Common myeloid progenitor, CD34-positive (primary cell): ENCODE measurements around the gene GPR162.

Experiments used
- CTCF ChIA-PET: fragments of 350-600 bp; sonication (Branson Sonifier 250); formaldehyde crosslinking; loops from one replicate; lab custom pipeline; 2021; ENCODE audit warnings: antibody characterized with exemption; lab: Charles Lee
- POLR2A ChIA-PET: fragments of 350-600 bp; sonication (Branson Sonifier 250); formaldehyde crosslinking; loops from one replicate; lab custom pipeline; 2021; ENCODE audit warnings: antibody characterized with exemption; lab: Charles Lee
- DNase-seq, 3 donors: peaks; one replicate each; pipeline versions ENCODE4 v3.0.0 to v3.0.0-alpha.2; 2013
- H3K27ac ChIP-seq, 2 experiments: 1 replicate in 1 of 2; 2 replicates in 1 of 2; pipeline ENCODE4 v1.7.0; 2013; ENCODE audit warnings: inconsistent platforms in 2 of 2, low read length in 2 of 2, mild to moderate bottlenecking in 2 of 2, low read depth in 1 of 2, moderate library complexity in 1 of 2; ENCODE audit not compliant: severe bottlenecking in 2 of 2, insufficient read depth in 1 of 2, poor library complexity in 1 of 2
- H3K27me3 ChIP-seq, 5 experiments: replicated peaks in 2 of 5; 1 replicate in 3 of 5; 2 replicates in 2 of 5; pipeline versions ENCODE4 v1.6.1 to v1.7.0; 2013; ENCODE audit warnings: low read length in 4 of 5, mild to moderate bottlenecking in 2 of 5, moderate library complexity in 2 of 5, inconsistent platforms in 1 of 5; ENCODE audit not compliant: insufficient read depth in 5 of 5, control insufficient read depth in 4 of 5
- H3K36me3 ChIP-seq, 4 experiments: 1 replicate in 2 of 4; 2 replicates in 2 of 4; pipeline versions ENCODE4 v1.6.1 to v1.7.0; 2013; ENCODE audit warnings: low read length in 3 of 4, control low read depth in 1 of 4, mild to moderate bottlenecking in 1 of 4; ENCODE audit not compliant: control insufficient read depth in 4 of 4, insufficient read depth in 4 of 4
- H3K4me1 ChIP-seq, 4 experiments: 1 replicate in 3 of 4; 2 replicates in 1 of 4; pipeline versions ENCODE4 v1.6.1 to v1.7.1; 2013; ENCODE audit warnings: low read length in 3 of 4, mild to moderate bottlenecking in 3 of 4, control low read depth in 1 of 4, inconsistent platforms in 1 of 4, moderate library complexity in 1 of 4; ENCODE audit not compliant: control insufficient read depth in 4 of 4, insufficient read depth in 4 of 4; ENCODE audit errors: control extremely low read depth in 1 of 4
- H3K4me3 ChIP-seq, 7 experiments: 1 replicate in 4 of 7; 2 replicates in 3 of 7; pipeline versions ENCODE4 v1.5.1 to v1.7.0; 2013; ENCODE audit warnings: mild to moderate bottlenecking in 7 of 7, low read length in 6 of 7, moderate library complexity in 6 of 7, inconsistent platforms in 2 of 7, low read depth in 2 of 7, control low read depth in 1 of 7; ENCODE audit not compliant: insufficient read depth in 4 of 7, control insufficient read depth in 1 of 7; ENCODE audit errors: extremely low read depth in 1 of 7
- H3K9me3 ChIP-seq, 5 experiments: 1 replicate in 4 of 5; 2 replicates in 1 of 5; pipeline versions ENCODE4 v1.6.1 to v1.7.1; 2013; ENCODE audit warnings: low read length in 4 of 5, mild to moderate bottlenecking in 2 of 5, inconsistent platforms in 1 of 5, low read depth in 1 of 5, moderate library complexity in 1 of 5; ENCODE audit not compliant: control insufficient read depth in 4 of 5, insufficient read depth in 2 of 5; ENCODE audit errors: control extremely low read depth in 1 of 5
- WGBS: methylation state at CpG from one replicate; pipeline ENCODE4 v1.1.5; 2013; ENCODE audit not compliant: insufficient coverage; 5-methylcytosine and 5-hydroxymethylcytosine counted together

GPR162 gene

GRCh38 chr12:6819106-6820030 is 2.3 kb upstream of the GPR162 start:
- Histone ChIP-seq H3K27ac (no peak overlapping the region), H3K9me3 (no peaks in the 10 kb centered on the region), H3K27me3 (no peaks in the 10 kb centered on the region), H3K4me1 (peaks cover 0 to 25% (median 19%) of the 10 kb centered on the region in 4 experiments), H3K4me3 (no peak overlapping the region), H3K36me3 (no peaks in the 10 kb centered on the region)
- ChIA-PET POLR2A (no interaction called here), CTCF (interaction anchor here (1.5 to 13.0 kb wide), 3 partner anchors 8 to 66 kb away, joined by 3 to 97 read pairs (median 35); partner anchors contain the start of gene MLF2)
- over 99% methylated on average over 11 of the region's 13 CpGs for WGBS
- no peak for DNase-seq

GRCh38 chr12:6820166-6820565 is 1.5 kb upstream of the GPR162 start:
- H3K27me3 ChIP-seq, result no peaks in the 10 kb centered on the region
- ChIA-PET POLR2A (no interaction called here), CTCF (interaction anchor here (1.5 to 13.0 kb wide), 5 partner anchors 8 to 67 kb away, joined by 3 to 97 read pairs (median 25); partner anchors contain the start of genes MLF2 and PTMS)
- no peaks in the 10 kb centered on the region for H3K9me3 ChIP-seq
- DNase-seq, result no peak
- peaks cover 0 to 25% (median 19%) of the 10 kb centered on the region in 4 experiments for H3K4me1 ChIP-seq
- no peak overlapping the region for H3K27ac ChIP-seq
- no peak overlapping the region for H3K4me3 ChIP-seq
- no peaks in the 10 kb centered on the region for H3K36me3 ChIP-seq
- 100% methylated on average over 5 of the region's 5 CpGs for WGBS

GRCh38 chr12:6822426-6823135 is 960 bp downstream of the GPR162 start:
- DNase-seq, result no peak
- Histone ChIP-seq H3K9me3 (no peaks in the 10 kb centered on the region), H3K4me1 (peaks cover 0 to 29% (median 24%) of the 10 kb centered on the region in 4 experiments), H3K27me3 (no peaks in the 10 kb centered on the region), H3K36me3 (no peaks in the 10 kb centered on the region), H3K27ac (no peak overlapping the region), H3K4me3 (peak overlapping the region in 3 of 7 experiments; percentile 37 to 72 (median 61))
- 83% methylated on average over 3 of the region's 7 CpGs for WGBS
- CTCF ChIA-PET, result interaction anchor here (0.9 to 13.0 kb wide), 12 partner anchors 11 to 246 kb away, joined by 3 to 97 read pairs (median 8); partner anchors contain the start of genes CD4, MLF2 and PTMS
- POLR2A ChIA-PET, result interaction anchor here (0.6 to 1.2 kb wide), 3 partner anchors 35 to 352 kb away, joined by 3 to 10 read pairs (median 7); partner anchors contain the start of gene MLF2

GRCh38 chr12:6823182-6824084 is 1.8 kb downstream of the GPR162 start:
- DNase-seq, result no peak
- H3K36me3 ChIP-seq, result no peaks in the 10 kb centered on the region
- no peaks in the 10 kb centered on the region for H3K27me3 ChIP-seq
- POLR2A ChIA-PET, result no interaction called here
- H3K4me1 ChIP-seq, result peaks cover 0 to 33% (median 29%) of the 10 kb centered on the region in 4 experiments
- 94% methylated on average over 3 of the region's 12 CpGs for WGBS
- no peaks in the 10 kb centered on the region for H3K9me3 ChIP-seq
- no peak overlapping the region for H3K4me3 ChIP-seq
- H3K27ac ChIP-seq, result no peak overlapping the region
- CTCF ChIA-PET, result interaction anchor here (1.0 to 13.0 kb wide), 18 partner anchors 11 to 245 kb away, joined by 3 to 97 read pairs (median 4); partner anchors contain the start of genes CD4, LAG3, MLF2 and PTMS

GRCh38 chr12:6824085-6824775 is 2.6 kb downstream of the GPR162 start:
- CTCF ChIA-PET, result interaction anchor here (1.0 to 13.0 kb wide), 26 partner anchors 10 to 245 kb away, joined by 3 to 97 read pairs (median 7); partner anchors contain the start of genes CD4, CDCA3, LAG3 and MLF2
- H3K27me3 ChIP-seq, result peaks cover 0 to under 1% (median 0%) of the 10 kb centered on the region in 5 experiments
- 97% methylated on average over 29 of the region's 37 CpGs for WGBS
- H3K4me1 ChIP-seq, result peaks cover 0 to 38% (median 36%) of the 10 kb centered on the region in 4 experiments
- no peaks in the 10 kb centered on the region for H3K9me3 ChIP-seq
- no peak overlapping the region for H3K4me3 ChIP-seq
- H3K36me3 ChIP-seq, result no peaks in the 10 kb centered on the region
- POLR2A ChIA-PET, result no interaction called here
- no peak overlapping the region for H3K27ac ChIP-seq
- DNase-seq, result no peak
